PFSK-1 (cell line): ENCODE results near the gene RAD51B.

Source experiments
- FOXP2 ChIP-seq: optimal IDR thresholded peaks from 2 replicates; pipeline ENCODE3; 2011; ENCODE audit warnings: borderline replicate concordance, control low read depth, inconsistent platforms; ENCODE audit not compliant: insufficient read depth; ENCODE audit errors: extremely low read length, extremely low read depth
- POLR2AphosphoS5 ChIP-seq: IDR thresholded peaks from 2 replicates; pipeline ENCODE4 v1.6.1; 2012; ENCODE audit warnings: low read depth, mild to moderate bottlenecking, control low read depth, low read length, moderate library complexity
- REST ChIP-seq, 2 experiments: IDR thresholded peaks; 2 replicates each; pipeline versions ENCODE4 v1.6.1 to v1.8.0; 2011 to 2012; ENCODE audit warnings: low read depth in 2 of 2, low read length in 2 of 2, control low read depth in 1 of 2, inconsistent platforms in 1 of 2, mild to moderate bottlenecking in 1 of 2, moderate library complexity in 1 of 2; ENCODE audit not compliant: insufficient read depth in 1 of 2
- SIN3A ChIP-seq: IDR thresholded peaks from 2 replicates; pipeline ENCODE4 v1.6.1; 2012; ENCODE audit warnings: mild to moderate bottlenecking, low read length, moderate library complexity, borderline replicate concordance; ENCODE audit not compliant: insufficient read depth
- TAF1 ChIP-seq: IDR thresholded peaks from 2 replicates; pipeline ENCODE4 v1.6.1; 2012; ENCODE audit warnings: low read length, control low read depth, borderline replicate concordance; ENCODE audit not compliant: insufficient read depth

GRCh38 chr14:68349900-68350629, 530.5 kb downstream of the RAD51B start:
- TF ChIP-seq POLR2AphosphoS5: no peak
- TF ChIP-seq REST (IDR thresholded peaks at IDR 0.05; ENCODE audit: insufficient read depth in 1 of 2, low read depth in 2 of 2, low read length in 2 of 2): no peak
- no peak for TF ChIP-seq TAF1
- TF ChIP-seq SIN3A: no peak
- TF ChIP-seq FOXP2: no peak
